ENCODE data around the gene CKMT1A. TPM values are rescaled to one million over a fixed set of nuclear protein-coding genes. Genes with fewer than 3 reads are reported as not detected.
"Not testable (repeated sequence)": the region's sequence is repeated elsewhere in the genome, so short reads cannot be mapped to it uniquely, and the experiment has no call there.

The CKMT1A gene
- polyA plus RNA-seq, 1 of the 3 experiments (the other 2 are of a cell fraction): 1.2 TPM

DNA sequence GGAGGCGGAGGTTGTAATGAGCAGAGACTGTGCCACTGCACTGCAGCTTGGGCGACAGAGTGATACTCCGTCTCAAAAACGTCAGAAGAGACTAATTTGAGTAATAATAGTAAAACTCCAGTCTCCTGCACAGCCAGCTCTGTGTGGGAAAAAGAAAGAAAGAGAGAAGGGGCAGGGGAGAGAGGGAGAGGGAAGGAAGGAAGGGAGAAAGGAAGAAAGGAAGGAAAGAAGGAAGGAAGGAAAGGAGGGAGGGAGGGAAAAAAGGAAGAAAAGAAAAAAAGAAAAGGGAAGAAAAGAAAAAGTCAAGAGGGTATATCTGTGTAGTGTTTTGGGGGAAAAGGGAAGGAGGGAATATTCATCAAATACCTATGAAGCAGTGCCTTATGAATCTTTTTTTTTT lies 29.5 kb downstream of the CKMT1A start (continued):
- TF ChIP-seq, protein P1, sequence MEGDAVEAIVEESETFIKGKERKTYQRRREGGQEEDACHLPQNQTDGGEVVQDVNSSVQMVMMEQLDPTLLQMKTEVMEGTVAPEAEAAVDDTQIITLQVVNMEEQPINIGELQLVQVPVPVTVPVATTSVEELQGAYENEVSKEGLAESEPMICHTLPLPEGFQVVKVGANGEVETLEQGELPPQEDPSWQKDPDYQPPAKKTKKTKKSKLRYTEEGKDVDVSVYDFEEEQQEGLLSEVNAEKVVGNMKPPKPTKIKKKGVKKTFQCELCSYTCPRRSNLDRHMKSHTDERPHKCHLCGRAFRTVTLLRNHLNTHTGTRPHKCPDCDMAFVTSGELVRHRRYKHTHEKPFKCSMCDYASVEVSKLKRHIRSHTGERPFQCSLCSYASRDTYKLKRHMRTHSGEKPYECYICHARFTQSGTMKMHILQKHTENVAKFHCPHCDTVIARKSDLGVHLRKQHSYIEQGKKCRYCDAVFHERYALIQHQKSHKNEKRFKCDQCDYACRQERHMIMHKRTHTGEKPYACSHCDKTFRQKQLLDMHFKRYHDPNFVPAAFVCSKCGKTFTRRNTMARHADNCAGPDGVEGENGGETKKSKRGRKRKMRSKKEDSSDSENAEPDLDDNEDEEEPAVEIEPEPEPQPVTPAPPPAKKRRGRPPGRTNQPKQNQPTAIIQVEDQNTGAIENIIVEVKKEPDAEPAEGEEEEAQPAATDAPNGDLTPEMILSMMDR (IDR thresholded peaks at IDR 0.05): no peak
- TF ChIP-seq JUND (IDR thresholded peaks at IDR 0.05) (no peak), ELF1 (IDR thresholded peaks at IDR 0.05) (no peak), NFIC (IDR thresholded peaks at IDR 0.05; ENCODE audit: borderline replicate concordance) (no peak), RXRA (IDR thresholded peaks at IDR 0.05; ENCODE audit: borderline replicate concordance, low read depth) (no peak), MXI1 (IDR thresholded peaks at IDR 0.05; ENCODE audit: low read depth, low read length) (no peak), EZH2phosphoT487 (IDR thresholded peaks at IDR 0.05; ENCODE audit: borderline replicate concordance, low read depth) (no peak)
- TF ChIP-seq, protein P2, sequence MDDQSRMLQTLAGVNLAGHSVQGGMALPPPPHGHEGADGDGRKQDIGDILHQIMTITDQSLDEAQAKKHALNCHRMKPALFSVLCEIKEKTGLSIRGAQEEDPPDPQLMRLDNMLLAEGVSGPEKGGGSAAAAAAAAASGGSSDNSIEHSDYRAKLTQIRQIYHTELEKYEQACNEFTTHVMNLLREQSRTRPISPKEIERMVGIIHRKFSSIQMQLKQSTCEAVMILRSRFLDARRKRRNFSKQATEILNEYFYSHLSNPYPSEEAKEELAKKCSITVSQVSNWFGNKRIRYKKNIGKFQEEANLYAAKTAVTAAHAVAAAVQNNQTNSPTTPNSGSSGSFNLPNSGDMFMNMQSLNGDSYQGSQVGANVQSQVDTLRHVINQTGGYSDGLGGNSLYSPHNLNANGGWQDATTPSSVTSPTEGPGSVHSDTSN (IDR thresholded peaks at IDR 0.05): no peak

DNA sequence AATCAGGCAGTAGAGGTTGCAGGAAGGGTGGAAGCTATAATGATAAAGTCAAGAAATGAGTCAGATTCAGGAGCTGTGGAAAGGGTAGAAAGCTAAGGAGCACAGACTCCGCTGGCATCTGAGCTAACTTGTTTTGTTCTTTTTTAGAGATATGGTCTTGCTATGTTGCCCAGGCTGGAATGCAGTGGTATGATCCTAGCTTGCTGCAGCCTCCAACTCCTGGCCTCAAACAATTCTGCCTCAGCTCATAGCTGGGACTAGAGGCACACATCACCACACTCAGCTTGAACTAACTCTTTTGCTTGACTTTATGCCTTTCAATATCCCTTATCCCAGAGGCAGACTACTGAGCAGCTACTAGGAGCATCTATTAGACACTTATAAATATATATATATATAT lies 32.6 kb downstream of the CKMT1A start:
- H3K9ac ChIP-seq, CTCF ChIA-PET: not testable (repeated sequence)
- WGBS (ENCODE audit: low lambda C conversion rate): 86% methylated on average over 1 of the region's 1 CpG

DNA sequence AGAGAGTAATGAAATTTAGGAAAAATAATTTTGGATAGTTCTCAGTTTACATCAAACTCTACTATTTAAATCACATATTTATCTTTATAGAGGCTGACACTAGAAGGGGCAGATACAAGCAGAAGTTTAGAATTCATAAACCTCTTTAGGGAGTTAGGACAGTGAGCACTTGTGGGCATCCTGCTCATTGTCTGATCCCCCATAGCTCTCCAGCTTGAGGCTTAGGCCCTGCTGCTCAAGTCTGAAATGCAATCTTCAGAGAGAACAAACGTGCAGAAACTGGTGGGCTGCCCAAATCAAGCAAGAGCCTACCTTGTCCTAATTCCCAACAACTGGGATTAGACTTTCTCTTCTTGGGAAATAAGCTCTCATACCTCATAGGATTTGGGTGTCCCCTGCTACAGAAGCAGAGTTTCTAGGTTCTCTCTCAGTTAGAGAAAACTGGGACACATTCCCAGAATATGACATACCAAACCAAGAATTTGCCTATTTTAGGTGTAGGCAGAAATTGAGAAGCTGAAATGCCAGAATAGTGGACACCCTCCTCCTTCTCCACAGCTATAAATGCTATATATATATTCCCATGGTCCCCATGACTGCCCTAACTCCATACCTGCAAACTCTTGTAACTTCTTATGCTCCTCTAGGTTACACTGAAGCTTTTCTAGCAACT lies 34.5 kb downstream of the CKMT1A start:
- POLR2A ChIA-PET; H4K20me1 ChIP-seq (ENCODE audit: insufficient read depth); H3K36me3 ChIP-seq (replicated peaks in 1 of 2; ENCODE audit: control insufficient read depth in 1 of 2, insufficient read depth in 2 of 2, low read length in 1 of 2); H3K27ac ChIP-seq (ENCODE audit: low read depth in 2 of 2, low read length in 1 of 2); H2AFZ ChIP-seq (ENCODE audit: low read depth); H3K4me1 ChIP-seq (ENCODE audit: control insufficient read depth in 1 of 2, insufficient read depth in 2 of 2, low read depth in 1 of 2, low read length in 1 of 2); H3K27me3 ChIP-seq (ENCODE audit: insufficient read depth); H3K79me2 ChIP-seq (ENCODE audit: insufficient read depth); CTCF ChIA-PET; H3K9me3 ChIP-seq; H3K9me2 ChIP-seq; H3F3A ChIP-seq (replicated peaks; ENCODE audit: insufficient read depth); H3K4me2 ChIP-seq; DNase-seq; H3K4me3 ChIP-seq (ENCODE audit: low read depth in 2 of 2, low read length in 1 of 2); H3K9ac ChIP-seq: not testable (repeated sequence)
- 0% methylated on average over 1 of the region's 1 CpG for WGBS (ENCODE audit: low lambda C conversion rate)

More for the DNA sequence above, 32.6 kb downstream of the CKMT1A start:
- H3K4me3 ChIP-seq (ENCODE audit: low read depth in 2 of 2, low read length in 1 of 2); H2AFZ ChIP-seq (ENCODE audit: low read depth); H3K36me3 ChIP-seq (replicated peaks in 1 of 2; ENCODE audit: control insufficient read depth in 1 of 2, insufficient read depth in 2 of 2, low read length in 1 of 2); DNase-seq; H3K9me2 ChIP-seq; H3F3A ChIP-seq (replicated peaks; ENCODE audit: insufficient read depth); POLR2A ChIA-PET; H4K20me1 ChIP-seq (ENCODE audit: insufficient read depth); H3K9me3 ChIP-seq; H3K79me2 ChIP-seq (ENCODE audit: insufficient read depth); H3K4me1 ChIP-seq (ENCODE audit: control insufficient read depth in 1 of 2, insufficient read depth in 2 of 2, low read depth in 1 of 2, low read length in 1 of 2); H3K4me2 ChIP-seq; H3K27me3 ChIP-seq (ENCODE audit: insufficient read depth); H3K27ac ChIP-seq (ENCODE audit: low read depth in 2 of 2, low read length in 1 of 2): not testable (repeated sequence)
